Stomach (tissue), 9 donors: ENCODE measurements around the gene CNDP1. TPM values are rescaled to one million over a fixed set of nuclear protein-coding genes. Genes with fewer than 3 reads are reported as not detected.

Experiments used
- DNase-seq, 2 donors: peaks; one replicate each; pipeline versions ENCODE4 v3.0.0 to v3.0.0-alpha.2; 2013 to 2019
- H3K27ac ChIP-seq, 5 donors: fragments of 200-600 bp in 4 of 5; sonication (generic) in 4 of 5; one replicate each; pipeline ENCODE4 v1.5.1; 2013 to 2019; ENCODE audit warnings: mild to moderate bottlenecking in 1 of 5, moderate library complexity in 1 of 5
- H3K27me3 ChIP-seq, 3 donors: fragments of 200-600 bp; sonication (generic); one replicate each; pipeline ENCODE4 v1.5.1; 2017 to 2019; ENCODE audit warnings: mixed run types in 1 of 3
- H3K36me3 ChIP-seq, 4 donors: fragments of 200-600 bp; sonication (generic); 1 replicate in 3 of 4; 2 replicates in 1 of 4; pipeline ENCODE4 v1.5.1; 2016 to 2019
- H3K4me1 ChIP-seq, 4 donors: fragments of 200-600 bp; sonication (generic); one replicate each; pipeline ENCODE4 v1.5.1; 2016 to 2019
- H3K4me3 ChIP-seq, 4 donors: fragments of 200-600 bp; sonication (generic) in 3 of 4; one replicate each; pipeline ENCODE4 v1.5.1; 2016 to 2019; ENCODE audit warnings: mild to moderate bottlenecking in 1 of 4
- H3K9me3 ChIP-seq, 4 donors: fragments of 200-600 bp; sonication (generic); one replicate each; pipeline ENCODE4 v1.5.1; 2016 to 2019
- EP300 ChIP-seq: sonication (generic); formaldehyde crosslinking; IDR thresholded peaks from one replicate; pipeline ENCODE4 v1.6.1; 2017; ENCODE audit warnings: antibody characterized with exemption
- POLR2A ChIP-seq, 4 donors: fragments of 450-650 bp; IDR thresholded peaks; one replicate each; pipeline ENCODE4 v1.6.1; 2016; ENCODE audit warnings: antibody characterized with exemption in 4 of 4, control low read depth in 2 of 4, mild to moderate bottlenecking in 1 of 4, moderate library complexity in 1 of 4
- POLR2AphosphoS5 ChIP-seq, 3 donors: sonication (generic); formaldehyde crosslinking; IDR thresholded peaks; one replicate each; pipeline ENCODE4 v1.6.1; 2016; ENCODE audit warnings: antibody characterized with exemption in 3 of 3
- WGBS, 5 donors: extraction: QIAGEN DNeasy Blood & Tissue Kit in 3 of 5; methylation state at CpG; one replicate each; pipeline versions ENCODE4 v1.1.5 to v1.1.7; 2013 to 2018; 5-methylcytosine and 5-hydroxymethylcytosine counted together
- intact Hi-C: fragments of 100-400 bp; cut with DNase I; formaldehyde crosslinking; loops from one replicate; pipeline ENCODE4 v1.15.1; 2023; ENCODE audit warnings: low total_unique reads
- polyA plus RNA-seq, 3 donors: library from polyadenylated mRNA; stranded (reverse); fragments of 200-250 nt; gene quantifications; one replicate each; pipeline ENCODE4 v1.2.3, GENCODE V29; 2013
- total RNA-seq, 5 donors: library from RNA; depleted of rRNA; stranded (reverse); fragments of >200 nt; gene quantifications; one replicate each; pipeline versions ENCODE4 v1.1.0 to v1.2.3, GENCODE V29; 2014 to 2016
- TF ChIP-seq, protein P1 (sequence below), 7 experiments: fragments of 450-650 bp in 4 of 7; fragments of 200-600 bp in 3 of 7; sonication (generic) in 3 of 7; IDR thresholded peaks; one replicate each; pipeline ENCODE4 v1.5.1; 2016 to 2019; ENCODE audit warnings: antibody characterized with exemption in 7 of 7, control low read depth in 2 of 7, mild to moderate bottlenecking in 1 of 7
- donor health status: healthy with polysubstance abuse.
- donor health status: Bipolar disorder and iron deficiency.
- donor health status: healthy.

CNDP1 gene
- total and polyA plus RNA-seq, 8 donors: 0.13 to 0.72 (median 0.50) TPM; not detected in 5

- peak in 1 of 2 donors; percentile 22 for DNase-seq
- Histone ChIP-seq H3K9me3 (no peaks in the 10 kb centered on the region), H3K27ac (no peak overlapping the region), H3K4me3 (no peak overlapping the region), H3K27me3 (no peaks in the 10 kb centered on the region), H3K36me3 (peaks cover 79 to 100% (median 98%) of the 10 kb centered on the region in 4 donors), H3K4me1 (peaks cover 7 to 30% (median 15%) of the 10 kb centered on the region in 4 donors)
- intact Hi-C loops: no loop called here
- WGBS, 5 donors: 54 to 72% (median 67%) methylated on average over 8 of the region's 8 CpGs
- TF ChIP-seq, protein P1, sequence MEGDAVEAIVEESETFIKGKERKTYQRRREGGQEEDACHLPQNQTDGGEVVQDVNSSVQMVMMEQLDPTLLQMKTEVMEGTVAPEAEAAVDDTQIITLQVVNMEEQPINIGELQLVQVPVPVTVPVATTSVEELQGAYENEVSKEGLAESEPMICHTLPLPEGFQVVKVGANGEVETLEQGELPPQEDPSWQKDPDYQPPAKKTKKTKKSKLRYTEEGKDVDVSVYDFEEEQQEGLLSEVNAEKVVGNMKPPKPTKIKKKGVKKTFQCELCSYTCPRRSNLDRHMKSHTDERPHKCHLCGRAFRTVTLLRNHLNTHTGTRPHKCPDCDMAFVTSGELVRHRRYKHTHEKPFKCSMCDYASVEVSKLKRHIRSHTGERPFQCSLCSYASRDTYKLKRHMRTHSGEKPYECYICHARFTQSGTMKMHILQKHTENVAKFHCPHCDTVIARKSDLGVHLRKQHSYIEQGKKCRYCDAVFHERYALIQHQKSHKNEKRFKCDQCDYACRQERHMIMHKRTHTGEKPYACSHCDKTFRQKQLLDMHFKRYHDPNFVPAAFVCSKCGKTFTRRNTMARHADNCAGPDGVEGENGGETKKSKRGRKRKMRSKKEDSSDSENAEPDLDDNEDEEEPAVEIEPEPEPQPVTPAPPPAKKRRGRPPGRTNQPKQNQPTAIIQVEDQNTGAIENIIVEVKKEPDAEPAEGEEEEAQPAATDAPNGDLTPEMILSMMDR (IDR thresholded peaks at IDR 0.05): no peak
- no peak for TF ChIP-seq POLR2AphosphoS5 (IDR thresholded peaks at IDR 0.05)
- TF ChIP-seq POLR2A (IDR thresholded peaks at IDR 0.05): no peak
- no peak for TF ChIP-seq EP300
Observed at GRCh38 chr18:74513883-74514205, 20.5 kb upstream of the CNDP1 start.

DNA sequence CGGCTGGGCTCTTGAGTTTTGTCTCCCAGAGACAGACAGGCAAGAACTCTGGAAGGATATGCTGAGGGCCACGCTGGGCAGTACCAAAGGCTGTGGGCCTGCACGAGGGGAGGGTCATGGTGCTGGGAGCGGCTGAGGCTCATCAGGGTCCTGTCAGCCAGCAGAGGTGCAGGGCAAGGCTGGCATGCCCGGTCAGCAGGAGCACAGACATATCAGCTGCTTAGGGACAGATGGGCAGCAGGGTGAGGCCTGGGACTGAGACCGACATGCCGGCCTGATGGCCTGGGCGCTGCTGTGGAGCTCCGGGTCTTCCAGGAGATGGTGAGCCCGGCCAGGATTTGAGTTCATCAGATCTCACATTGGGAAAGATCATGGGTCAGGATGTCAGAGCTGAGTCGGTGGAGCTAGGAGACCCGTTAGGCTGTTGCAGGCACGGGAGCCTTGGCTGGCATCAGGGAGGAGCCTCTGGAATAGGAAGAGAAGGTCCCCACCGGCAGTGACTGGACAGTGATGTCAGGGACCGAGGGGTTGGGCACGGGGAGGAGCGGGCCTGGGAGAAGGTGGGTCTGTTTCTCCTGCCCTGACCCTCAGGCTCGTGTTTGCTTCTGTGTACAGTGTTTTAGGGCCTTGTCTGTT is 19.3 kb upstream of the CNDP1 start:
- Histone ChIP-seq H3K9me3 (no peaks in the 10 kb centered on the region), H3K4me1 (peaks cover 7 to 23% (median 14%) of the 10 kb centered on the region in 4 donors), H3K27ac (no peak overlapping the region), H3K27me3 (no peaks in the 10 kb centered on the region), H3K4me3 (no peak overlapping the region), H3K36me3 (peaks cover 83 to 100% (median 98%) of the 10 kb centered on the region in 4 donors)
- DNase-seq: peak in 1 of 2 donors; percentile 18
- no peak for TF ChIP-seq POLR2A (IDR thresholded peaks at IDR 0.05)
- no peak for TF ChIP-seq POLR2AphosphoS5 (IDR thresholded peaks at IDR 0.05)
- TF ChIP-seq, protein P1 (IDR thresholded peaks at IDR 0.05): no peak
- TF ChIP-seq EP300: no peak
- WGBS, 5 donors: 78 to 86% (median 82%) methylated on average over 15 to 18 of the region's 18 CpGs
- intact Hi-C loops: no loop called here

DNA sequence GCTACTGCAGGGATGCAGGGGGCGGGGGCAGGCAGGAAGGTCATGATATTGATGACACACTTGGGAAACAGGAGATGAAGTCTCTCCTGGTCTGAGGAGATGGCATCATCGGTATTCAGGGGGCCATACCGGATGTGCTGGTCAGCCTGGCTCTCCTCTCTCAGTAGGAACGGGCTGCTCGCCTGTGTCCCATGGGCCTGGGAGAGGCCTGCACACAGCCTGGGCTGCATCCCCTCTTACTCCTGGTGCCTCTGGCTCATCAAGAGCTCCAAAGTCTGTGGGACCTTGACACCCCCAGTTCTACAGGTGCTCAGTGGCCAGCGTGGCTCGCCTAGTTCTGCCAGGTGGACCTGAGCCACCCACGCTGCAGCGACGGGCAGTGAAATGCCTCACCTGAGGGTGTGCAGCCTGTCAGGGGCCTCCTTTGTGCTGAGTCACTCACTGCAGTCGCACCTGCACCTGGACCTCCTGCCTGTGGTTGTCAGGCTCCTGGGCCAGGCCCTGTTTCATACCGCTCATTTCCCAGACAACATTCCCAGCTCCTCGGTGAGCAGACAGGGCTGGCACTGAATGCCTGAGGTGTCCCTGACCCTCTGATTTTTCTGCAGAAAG is 18.6 kb upstream of the CNDP1 start:
- Histone ChIP-seq H3K36me3 (peaks cover 82 to 100% (median 98%) of the 10 kb centered on the region in 4 donors), H3K27ac (no peak overlapping the region), H3K27me3 (no peaks in the 10 kb centered on the region), H3K4me1 (peaks cover 7 to 17% (median 13%) of the 10 kb centered on the region in 4 donors), H3K4me3 (no peak overlapping the region), H3K9me3 (no peaks in the 10 kb centered on the region)
- WGBS, 5 donors: 83 to 95% (median 90%) methylated on average over 7 to 13 of the region's 13 CpGs
- intact Hi-C loops: no loop called here
- peak in 1 of 2 donors; percentile 24 for DNase-seq
- TF ChIP-seq, protein P1 (IDR thresholded peaks at IDR 0.05): no peak
- TF ChIP-seq POLR2AphosphoS5 (IDR thresholded peaks at IDR 0.05): no peak
- no peak for TF ChIP-seq POLR2A (IDR thresholded peaks at IDR 0.05)
- TF ChIP-seq EP300: no peak

DNA sequence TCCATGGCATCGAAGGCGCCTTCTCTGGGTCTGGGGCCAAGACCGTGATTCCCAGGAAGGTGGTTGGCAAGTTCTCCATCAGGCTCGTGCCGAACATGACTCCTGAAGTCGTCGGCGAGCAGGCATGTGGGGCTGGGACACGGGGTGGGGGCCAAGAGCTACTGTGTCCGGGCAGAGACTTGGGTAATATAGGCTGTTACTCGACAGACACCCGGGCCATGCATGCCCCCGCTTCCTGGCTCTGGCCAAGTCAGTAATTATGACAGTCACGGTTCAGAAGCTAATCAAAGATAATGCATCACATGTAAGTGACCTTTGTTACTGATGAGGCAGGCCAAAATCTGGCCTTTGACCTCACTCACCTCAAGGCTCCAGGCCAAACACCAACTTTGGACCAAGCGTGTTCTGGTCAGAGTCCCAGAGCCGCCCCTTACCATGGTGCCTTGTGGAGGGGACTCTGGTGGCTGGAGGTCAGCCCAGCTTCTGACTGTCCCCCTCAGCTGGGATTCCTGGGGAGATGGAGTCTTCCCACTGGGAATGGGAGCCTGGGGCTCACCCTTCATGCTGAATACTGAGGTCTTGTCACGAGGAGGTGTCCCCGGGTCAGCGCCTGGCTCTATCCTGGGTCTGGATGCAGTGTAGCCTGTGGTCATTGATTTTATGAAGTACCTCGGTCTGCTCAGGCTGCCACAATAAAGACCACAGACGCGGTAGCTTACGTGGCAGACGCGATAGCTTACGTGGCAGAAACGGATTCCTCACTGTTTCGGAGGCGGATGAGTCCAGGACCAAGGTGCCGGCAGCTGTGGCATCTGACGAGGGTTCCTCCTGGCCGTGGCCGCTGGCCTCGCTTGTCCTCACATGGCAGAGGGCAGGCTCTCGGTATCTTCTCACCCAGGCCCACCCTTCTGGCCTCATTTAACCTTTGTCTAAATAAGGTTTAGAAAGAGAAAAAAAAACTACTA is 17.7 kb upstream of the CNDP1 start:
- Histone ChIP-seq H3K36me3 (peaks cover 77 to 100% (median 98%) of the 10 kb centered on the region in 4 donors), H3K4me1 (peaks cover 5 to 12% (median 10%) of the 10 kb centered on the region in 4 donors), H3K27me3 (no peaks in the 10 kb centered on the region), H3K4me3 (no peak overlapping the region), H3K9me3 (no peaks in the 10 kb centered on the region), H3K27ac (no peak overlapping the region)
- TF ChIP-seq EP300 (no peak), POLR2A (IDR thresholded peaks at IDR 0.05) (no peak), POLR2AphosphoS5 (IDR thresholded peaks at IDR 0.05) (no peak)
- TF ChIP-seq, protein P1 (IDR thresholded peaks at IDR 0.05): no peak
- intact Hi-C loops: no loop called here
- peak in 1 of 2 donors; percentile 23 for DNase-seq
- 91 to 96% (median 93%) methylated on average over 24 to 35 of the region's 35 CpGs for WGBS, 5 donors
